Breast epithelium (tissue), 3 donors: ENCODE data around the gene ALKBH4.

Source experiments
- CTCF ChIP-seq, 3 donors: fragments of 450-650 bp; IDR thresholded peaks; one replicate each; pipeline ENCODE4 v1.5.1; 2016 to 2017; ENCODE audit warnings: antibody characterized with exemption in 3 of 3, mild to moderate bottlenecking in 3 of 3, moderate library complexity in 3 of 3
- POLR2A ChIP-seq: fragments of 450-650 bp; IDR thresholded peaks from one replicate; pipeline ENCODE4 v1.6.1; 2016; ENCODE audit warnings: antibody characterized with exemption, mild to moderate bottlenecking, moderate library complexity

- no peak for TF ChIP-seq POLR2A
- TF ChIP-seq CTCF (IDR thresholded peaks at IDR 0.05), result peak in 2 of 3 donors; percentile 14 to 20
Measured at GRCh38 chr7:102412548-102412947, 52.1 kb downstream of the ALKBH4 start.
